ENCODE results near the gene IFIT1B.

GRCh38 chr10:89364531-89364930 is 13.3 kb upstream of the IFIT1B start:
- TF ChIP-seq CTCF (IDR thresholded peaks at IDR 0.05) (no peak), POLR2A (IDR thresholded peaks at IDR 0.05) (no peak), EP300 (IDR thresholded peaks at IDR 0.05) (no peak), POLR2AphosphoS5 (IDR thresholded peaks at IDR 0.05) (no peak)
